Measurements from ENCODE around the gene ARID1B.

- TF ChIP-seq EZH2phosphoT487 (IDR thresholded peaks at IDR 0.05): no peak
- TF ChIP-seq CTCF (IDR thresholded peaks at IDR 0.05): no peak
- no peak for TF ChIP-seq EZH2 (IDR thresholded peaks at IDR 0.05)
Observed at GRCh38 chr6:156884306-156884705, 107.1 kb downstream of the ARID1B start.

All from neural progenitor cell (in vitro differentiated cells).